A549 treated with AZD2906 at 1 μM for 4 hours (cell line): Measurements from ENCODE around the gene ZNF302. TPM values are rescaled to one million over a fixed set of nuclear protein-coding genes. Genes with fewer than 3 reads are reported as not detected.

Experiments
- total RNA-seq: library from RNA; stranded (reverse); fragments of 200-300 nt; extraction: Qiagen RNA extraction; gene quantifications from 5 replicates; pipeline ENCODE4 v1.2.3, GENCODE V29; 2022

The ZNF302 gene
- 13.1 to 16.2 TPM (median 15.4 TPM) in 5 replicates for total RNA-seq

DNA sequence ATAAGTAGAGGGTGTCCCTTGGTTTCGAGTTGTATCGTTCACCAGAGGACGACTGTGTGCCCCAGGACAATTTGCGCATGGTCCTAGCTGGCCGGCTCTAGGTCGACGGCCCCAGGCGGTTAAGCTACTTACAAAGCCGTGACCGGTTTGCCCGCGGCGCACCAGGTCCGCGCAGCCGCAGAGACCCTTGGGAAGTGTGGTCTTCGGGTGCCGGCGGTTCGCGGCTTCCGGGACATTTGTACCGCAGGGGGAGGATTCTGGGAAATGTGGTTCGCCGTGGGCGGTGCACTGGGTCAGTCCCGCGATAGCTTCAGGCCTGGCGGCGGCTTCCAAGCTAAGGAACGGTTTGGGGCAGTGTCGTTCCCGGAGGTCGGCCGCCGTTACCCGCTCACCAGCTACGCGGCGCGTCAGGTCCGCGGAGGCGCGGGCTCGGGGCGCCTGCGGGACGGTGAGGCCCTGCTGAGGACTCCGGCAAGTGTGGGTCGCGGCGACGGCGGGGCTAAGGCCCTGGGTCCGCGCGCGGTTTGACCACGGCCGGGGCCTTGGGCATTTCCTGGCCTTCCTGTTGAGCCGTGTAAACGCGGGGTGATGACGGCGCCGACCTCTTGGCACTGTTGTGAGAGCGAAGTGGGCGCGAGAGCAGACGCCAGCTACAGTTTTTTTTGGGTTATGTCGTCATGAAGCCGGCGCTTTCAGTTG, at the start of gene ZNF302:
ZNF302 (plus strand) TSS at position 293 of the 699 bp plus-strand sequence. CDS start 1,127 bp downstream, outside the sequence.

DNA sequence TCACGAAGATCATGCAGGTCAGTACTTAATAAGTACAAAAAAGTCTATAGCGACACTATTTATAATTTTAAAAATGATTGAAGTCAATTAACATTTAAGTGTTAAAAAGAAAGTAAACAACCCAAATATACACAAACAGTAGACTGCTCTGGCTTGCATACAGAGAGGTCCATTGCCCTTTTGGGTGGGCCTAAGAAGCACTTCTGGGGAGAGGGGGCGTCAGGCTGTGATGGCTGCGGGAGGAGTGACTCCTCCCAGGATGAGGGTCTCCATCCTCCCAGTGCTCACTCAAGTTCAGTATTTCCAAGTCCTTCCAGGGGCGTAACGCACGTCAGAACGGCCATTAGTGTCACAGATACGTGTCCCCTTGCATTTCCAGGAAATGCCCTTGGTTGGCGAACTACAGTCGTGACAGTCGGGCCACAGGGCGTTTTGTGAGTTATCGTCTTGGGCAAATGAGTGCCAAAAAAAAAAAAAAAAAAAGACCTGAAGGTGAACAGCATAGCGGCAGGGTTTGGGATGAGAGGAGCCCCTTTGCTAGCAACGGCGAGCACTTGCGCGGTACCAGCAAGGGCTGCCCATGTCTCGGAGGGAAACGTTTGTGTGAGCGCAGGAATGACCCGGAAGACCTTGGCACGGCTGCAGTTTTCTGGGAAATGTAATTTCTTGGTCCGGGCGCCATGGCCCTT, 637 bp upstream of the ZNF302 start, which contains the start of gene SCGB2B2:
SCGB2B2 (minus strand) TSS at position 463 of the 689 bp plus-strand sequence. CDS start 82,596 bp downstream, outside the sequence.

GRCh38 chr19:34733746-34734536, 56.5 kb downstream of the ZNF302 start, which contains the start of gene ZNF181:
ZNF181 (plus strand) TSS chr19:34734243; CDS start chr19:34735038, 795 bp downstream.

Other genes starting within 250 kb of the ZNF302 start
- 224 to 378 TPM (median 234 TPM) in 5 replicates for gene UBA2, start 249.3 kb upstream of the ZNF302 start, total RNA-seq
- 23.6 to 38.2 TPM (median 35.0 TPM) in 5 replicates for gene WTIP, start 195.9 kb upstream of the ZNF302 start, total RNA-seq
- 0.02 to 0.13 TPM (median 0.10 TPM) in 4 of 5 replicates, not detected in the other for gene SCGB2B2, start 519 bp upstream of the ZNF302 start, total RNA-seq
- 7.9 to 12.0 TPM (median 10.6 TPM) in 5 replicates for gene ZNF181, start 56.6 kb downstream of the ZNF302 start, total RNA-seq
- 2.0 to 3.0 TPM (median 2.7 TPM) in 5 replicates for gene ZNF599, start 95.5 kb downstream of the ZNF302 start, total RNA-seq
- gene ZNF30, start 249.2 kb downstream of the ZNF302 start, total RNA-seq, result 4.4 to 6.0 TPM (median 4.8 TPM) in 5 replicates